HepG2 (cell line): ENCODE data around the gene BRAF. TPM values are rescaled to one million over a fixed set of nuclear protein-coding genes. Genes with fewer than 3 reads are reported as not detected.

Experiments used
- ATAC-seq: fragments of 200-7000 bp; cut with Tn5 transposase; 3 replicates; pipeline ENCODE4 v1.9.1; 2020; ENCODE audit warnings: mild to moderate bottlenecking, moderate library complexity
- BruUV-seq: library from RNA; stranded (reverse); fragments of 400-500 nt; replicated peaks from 2 replicates; lab custom pipeline; 2021; lab: Mats Ljungman, UMichigan
- CTCF ChIA-PET: fragments of 300-600 bp; formaldehyde crosslinking; extraction: SDS; loops from one replicate; lab custom pipeline; 2021; ENCODE audit warnings: low total read pairs, inconsistent platforms, low intra/inter-chr PET ratio; lab: Yijun Ruan, JAX
- POLR2A ChIA-PET: fragments of 350-600 bp; sonication (Branson Sonifier 250); formaldehyde crosslinking; loops from one replicate; lab custom pipeline; 2020; ENCODE audit warnings: antibody characterized with exemption, inconsistent platforms; lab: Yijun Ruan, JAX
- DNase-seq: peaks from one replicate; pipeline ENCODE4 v3.0.0-alpha.2; 2015; ENCODE audit warnings: low spot score
- FAIRE-seq: peaks from 3 replicates; lab custom pipeline; 2011; peaks lifted over from hg19 to GRCh38; lab: Jason Lieb, UNC
- H2AFZ ChIP-seq: one replicate; pipeline ENCODE4 v1.6.1; 2011; ENCODE audit warnings: low read length, inconsistent platforms
- H3K27ac ChIP-seq: fragments of 300-600 bp; 3 replicates; pipeline ENCODE4 v1.8.0; 2011; ENCODE audit warnings: mixed run types, mild to moderate bottlenecking, mixed read lengths, low read length, inconsistent platforms; ENCODE audit not compliant: insufficient read depth; ENCODE audit errors: extremely low read length
- H3K27me3 ChIP-seq, 2 experiments: fragments of 200-600 bp in 1 of 2; 2 replicates in 1 of 2; 3 replicates in 1 of 2; pipeline versions ENCODE4 v1.6.0 to v1.8.0; 2011; ENCODE audit warnings: low read length in 2 of 2, mild to moderate bottlenecking in 2 of 2, moderate library complexity in 2 of 2, inconsistent platforms in 1 of 2; ENCODE audit not compliant: insufficient read depth in 2 of 2, control insufficient read depth in 1 of 2
- H3K36me3 ChIP-seq, 2 experiments: fragments of 200-600 bp in 1 of 2; replicated peaks in 1 of 2; 2 replicates in 1 of 2; 3 replicates in 1 of 2; pipeline versions ENCODE4 v1.5.1 to v1.8.0; 2011; ENCODE audit warnings: low read length in 2 of 2, inconsistent platforms in 1 of 2; ENCODE audit not compliant: insufficient read depth in 2 of 2, control insufficient read depth in 1 of 2
- H3K4me1 ChIP-seq: 2 replicates; pipeline ENCODE4 v1.5.1; 2012; ENCODE audit warnings: low read length, inconsistent platforms; ENCODE audit not compliant: insufficient read depth
- H3K4me2 ChIP-seq: 2 replicates; pipeline ENCODE4 v1.6.0; 2011; ENCODE audit warnings: low read depth, low read length, inconsistent platforms
- H3K4me3 ChIP-seq, 3 experiments: fragments of 200-600 bp in 1 of 3; sonication (generic), shearing (Covaris generic) in 1 of 3; replicated peaks in 1 of 3; 2 replicates each; pipeline ENCODE4 v1.5.1; 2011 to 2016; ENCODE audit warnings: low read length in 3 of 3, inconsistent platforms in 2 of 3, low read depth in 2 of 3, mild to moderate bottlenecking in 2 of 3, control low read depth in 1 of 3, mixed read lengths in 1 of 3; ENCODE audit not compliant: insufficient read depth in 1 of 3
- H3K79me2 ChIP-seq: one replicate; pipeline ENCODE4 v1.6.1; 2011; ENCODE audit warnings: low read length, inconsistent platforms; ENCODE audit not compliant: insufficient read depth
- H3K9ac ChIP-seq: 2 replicates; pipeline ENCODE4 v1.6.0; 2011; ENCODE audit warnings: mild to moderate bottlenecking, low read depth, low read length, inconsistent platforms; ENCODE audit not compliant: insufficient read depth
- H3K9me3 ChIP-seq: 2 replicates; pipeline ENCODE4 v1.5.1; 2012; ENCODE audit warnings: mild to moderate bottlenecking, low read length
- H4K20me1 ChIP-seq: 2 replicates; pipeline ENCODE4 v1.6.0; 2011; ENCODE audit warnings: inconsistent platforms, mild to moderate bottlenecking, low read length, moderate library complexity; ENCODE audit not compliant: insufficient read depth
- CENPX ChIP-seq: sonication (generic); formaldehyde crosslinking; IDR thresholded peaks from 2 replicates; pipeline ENCODE4 v1.9.0; 2021; ENCODE audit warnings: mild to moderate bottlenecking, missing genetic modification reagents, moderate library complexity
- EED ChIP-seq: sonication (generic); formaldehyde crosslinking; IDR thresholded peaks from 2 replicates; pipeline ENCODE4 v1.5.0; 2020; ENCODE audit warnings: mild to moderate bottlenecking, missing genetic modification reagents
- EP300 ChIP-seq, 3 experiments: sonication (generic) in 1 of 3; formaldehyde crosslinking in 1 of 3; IDR thresholded peaks; 2 replicates each; pipeline versions ENCODE4 v1.5.1 to v1.6.1; 2011 to 2020; ENCODE audit warnings: low read depth in 2 of 3, low read length in 2 of 3, borderline replicate concordance in 1 of 3, improper control_type of control experiment in 1 of 3, mild to moderate bottlenecking in 1 of 3, missing genetic modification reagents in 1 of 3, moderate library complexity in 1 of 3
- FLYWCH1 ChIP-seq: sonication (generic); formaldehyde crosslinking; IDR thresholded peaks from 2 replicates; pipeline ENCODE4 v1.8.1; 2023; ENCODE audit warnings: mild to moderate bottlenecking, missing genetic modification reagents
- FOXO1 ChIP-seq: sonication (generic); formaldehyde crosslinking; IDR thresholded peaks from 2 replicates; pipeline ENCODE4 v1.4.0; 2020; ENCODE audit warnings: missing genetic modification reagents
- IRX3 ChIP-seq: sonication (generic); formaldehyde crosslinking; IDR thresholded peaks from 2 replicates; pipeline ENCODE4 v1.8.1; 2023; ENCODE audit warnings: mild to moderate bottlenecking, low read depth, missing genetic modification reagents, borderline replicate concordance
- KMT2B ChIP-seq: IDR thresholded peaks from 2 replicates; pipeline ENCODE4 v1.6.1; 2016; ENCODE audit warnings: missing genetic modification reagents, missing compliant biosample characterization
- MTF2 ChIP-seq: sonication (generic); formaldehyde crosslinking; IDR thresholded peaks from 2 replicates; pipeline ENCODE4 v1.5.0; 2020; ENCODE audit warnings: missing genetic modification reagents, borderline replicate concordance
- RBM39 ChIP-seq: fragments of 200-400 bp; formaldehyde crosslinking; IDR thresholded peaks from one replicate; pipeline ENCODE4 v1.6.1; 2018; ENCODE audit warnings: antibody characterized with exemption, mild to moderate bottlenecking, low read depth, low read length; ENCODE audit not compliant: poor library complexity, severe bottlenecking
- SCMH1 ChIP-seq: sonication (generic); formaldehyde crosslinking; IDR thresholded peaks from 2 replicates; pipeline ENCODE4 v1.9.0; 2021; ENCODE audit warnings: missing genetic modification reagents, mild to moderate bottlenecking, borderline replicate concordance
- SOX5 ChIP-seq: IDR thresholded peaks from 2 replicates; pipeline ENCODE4 v1.6.1; 2016; ENCODE audit warnings: borderline replicate concordance
- ZNF10 ChIP-seq: sonication (generic); formaldehyde crosslinking; IDR thresholded peaks from 2 replicates; pipeline ENCODE4 v1.4.0; 2020; ENCODE audit warnings: mild to moderate bottlenecking, low read depth, missing genetic modification reagents, borderline replicate concordance
- ZNF138 ChIP-seq: sonication (generic); formaldehyde crosslinking; IDR thresholded peaks from 2 replicates; pipeline ENCODE4 v1.5.0; 2020; ENCODE audit warnings: mild to moderate bottlenecking, low read depth, missing genetic modification reagents
- ZNF30 ChIP-seq: sonication (generic); formaldehyde crosslinking; IDR thresholded peaks from 2 replicates; pipeline ENCODE4 v1.5.0; 2020; ENCODE audit warnings: mild to moderate bottlenecking, missing genetic modification reagents
- ZNF430 ChIP-seq: sonication (generic); formaldehyde crosslinking; IDR thresholded peaks from 2 replicates; pipeline ENCODE4 v1.9.0; 2021; ENCODE audit warnings: mild to moderate bottlenecking, missing genetic modification reagents
- ZNF644 ChIP-seq: IDR thresholded peaks from 2 replicates; pipeline ENCODE4 v1.6.1; 2016; ENCODE audit warnings: low read depth
- WGBS: methylation state at CpG from one replicate; pipeline ENCODE4 v1.1.6; 2017; ENCODE audit warnings: low lambda C conversion rate; 5-methylcytosine and 5-hydroxymethylcytosine counted together
- in situ Hi-C: cut with HindIII; loops from 2 replicates; pipeline ENCODE4 v1.10.0; 2017; ENCODE audit warnings: low pct_unique_long_range_greater_than_20kb; ENCODE audit not compliant: extremely low pct_ligation_motif_present
- intact Hi-C: fragments of 100-400 bp; cut with micrococcal nuclease; formaldehyde crosslinking; loops from one replicate; pipeline ENCODE4 v1.10.0; 2022; ENCODE audit not compliant: unreplicated experiment
- polyA plus RNA-seq, 8 experiments: library from polyadenylated mRNA; depleted of rRNA in 3 of 8; stranded (reverse) in 7 of 8; unstranded in 1 of 8; fragments of >200 nt; fragmentation: Illumina TruSeq in 4 of 8; extraction: Trizol in 4 of 8; gene quantifications; 2 replicates each; pipeline versions ENCODE4 v1.2.1 to v1.2.3, GENCODE V29; 2011 to 2016; ENCODE audit warnings: low read depth in 4 of 8, missing spikeins in 1 of 8, mixed read lengths in 1 of 8; ENCODE audit not compliant: insufficient read depth in 1 of 8
- total RNA-seq, 5 experiments: library from RNA; depleted of rRNA; stranded (reverse); fragments of >200 nt; fragmentation: Illumina TruSeq; extraction: Trizol; gene quantifications; 2 replicates each; pipeline ENCODE4 v1.2.3, GENCODE V29; 2016; ENCODE audit warnings: low read depth in 1 of 5
- TF ChIP-seq, protein P1 (sequence below): sonication (generic); formaldehyde crosslinking; IDR thresholded peaks from 2 replicates; pipeline ENCODE4 v1.5.1; 2020; ENCODE audit warnings: mild to moderate bottlenecking, missing genetic modification reagents, moderate library complexity
- TF ChIP-seq, protein P2 (sequence below): IDR thresholded peaks from 2 replicates; pipeline ENCODE4 v1.6.1; 2016

The BRAF gene
- total and polyA plus RNA-seq, 2 of the 13 experiments (the other 11 are each of a cell fraction or from before 2014, with no cell fraction given) = 12.5 to 13.4 TPM

DNA sequence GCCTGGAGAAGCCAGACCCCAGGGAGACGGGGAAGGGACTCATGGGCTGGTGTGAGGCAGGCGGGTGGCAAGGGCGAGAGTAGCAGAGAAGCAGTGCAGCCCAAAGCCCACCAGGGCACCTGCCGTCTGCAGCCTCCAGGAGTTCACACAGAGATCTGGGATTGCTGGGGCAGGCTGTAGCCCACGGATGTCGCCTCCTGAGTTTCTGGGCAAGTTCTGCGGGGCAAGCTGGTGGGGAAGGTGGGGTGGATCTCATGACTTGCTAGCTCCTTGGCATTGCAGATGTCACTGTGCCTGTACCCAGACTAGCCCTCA is 246.0 kb downstream of the BRAF start (continued):
- TF ChIP-seq, protein P1, sequence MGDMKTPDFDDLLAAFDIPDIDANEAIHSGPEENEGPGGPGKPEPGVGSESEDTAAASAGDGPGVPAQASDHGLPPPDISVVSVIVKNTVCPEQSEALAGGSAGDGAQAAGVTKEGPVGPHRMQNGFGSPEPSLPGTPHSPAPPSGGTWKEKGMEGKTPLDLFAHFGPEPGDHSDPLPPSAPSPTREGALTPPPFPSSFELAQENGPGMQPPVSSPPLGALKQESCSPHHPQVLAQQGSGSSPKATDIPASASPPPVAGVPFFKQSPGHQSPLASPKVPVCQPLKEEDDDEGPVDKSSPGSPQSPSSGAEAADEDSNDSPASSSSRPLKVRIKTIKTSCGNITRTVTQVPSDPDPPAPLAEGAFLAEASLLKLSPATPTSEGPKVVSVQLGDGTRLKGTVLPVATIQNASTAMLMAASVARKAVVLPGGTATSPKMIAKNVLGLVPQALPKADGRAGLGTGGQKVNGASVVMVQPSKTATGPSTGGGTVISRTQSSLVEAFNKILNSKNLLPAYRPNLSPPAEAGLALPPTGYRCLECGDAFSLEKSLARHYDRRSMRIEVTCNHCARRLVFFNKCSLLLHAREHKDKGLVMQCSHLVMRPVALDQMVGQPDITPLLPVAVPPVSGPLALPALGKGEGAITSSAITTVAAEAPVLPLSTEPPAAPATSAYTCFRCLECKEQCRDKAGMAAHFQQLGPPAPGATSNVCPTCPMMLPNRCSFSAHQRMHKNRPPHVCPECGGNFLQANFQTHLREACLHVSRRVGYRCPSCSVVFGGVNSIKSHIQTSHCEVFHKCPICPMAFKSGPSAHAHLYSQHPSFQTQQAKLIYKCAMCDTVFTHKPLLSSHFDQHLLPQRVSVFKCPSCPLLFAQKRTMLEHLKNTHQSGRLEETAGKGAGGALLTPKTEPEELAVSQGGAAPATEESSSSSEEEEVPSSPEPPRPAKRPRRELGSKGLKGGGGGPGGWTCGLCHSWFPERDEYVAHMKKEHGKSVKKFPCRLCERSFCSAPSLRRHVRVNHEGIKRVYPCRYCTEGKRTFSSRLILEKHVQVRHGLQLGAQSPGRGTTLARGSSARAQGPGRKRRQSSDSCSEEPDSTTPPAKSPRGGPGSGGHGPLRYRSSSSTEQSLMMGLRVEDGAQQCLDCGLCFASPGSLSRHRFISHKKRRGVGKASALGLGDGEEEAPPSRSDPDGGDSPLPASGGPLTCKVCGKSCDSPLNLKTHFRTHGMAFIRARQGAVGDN (CRISPR knock-in tag) = no peak
- TF ChIP-seq ZNF644 (CRISPR knock-in tag) = no peak
- TF ChIP-seq IRX3 (CRISPR knock-in tag) = no peak
- no peak for TF ChIP-seq KMT2B
- TF ChIP-seq, all 625 proteins: peak for 0

DNA sequence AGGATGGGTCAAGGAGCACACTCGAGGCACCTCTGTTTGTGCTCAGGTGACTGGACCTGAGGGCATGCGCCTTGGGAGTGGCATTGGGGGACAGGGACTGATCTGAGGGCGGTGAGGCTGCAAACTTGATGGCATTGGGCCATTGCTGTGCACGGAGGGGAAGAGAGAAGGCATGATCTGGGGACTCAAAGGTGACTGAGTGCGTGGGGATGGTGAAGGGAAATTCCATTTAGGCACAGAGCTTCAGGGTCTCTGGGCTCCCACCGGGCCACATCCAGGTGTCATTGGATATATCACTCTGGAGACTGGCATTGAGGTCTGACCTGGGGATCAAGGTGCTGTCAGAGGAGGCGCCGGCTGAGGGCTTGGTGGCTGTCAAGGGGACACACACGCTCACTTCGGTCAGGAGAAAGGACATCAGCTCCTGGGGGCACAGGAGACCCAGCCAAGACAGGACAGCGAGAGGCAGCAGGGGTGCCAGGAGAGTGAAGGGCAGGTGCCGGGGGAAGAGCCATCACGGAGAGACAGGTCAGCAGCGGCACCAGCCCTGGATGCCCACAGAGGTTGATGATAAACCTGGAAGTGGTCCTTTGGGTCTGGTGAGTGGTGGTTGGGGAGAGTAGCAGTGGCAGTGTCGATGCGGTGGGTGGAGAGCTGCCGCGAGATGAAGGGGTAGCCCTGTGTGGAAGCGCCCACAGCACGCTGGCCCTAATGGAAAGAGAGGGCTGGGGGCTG is 246.5 kb downstream of the BRAF start:
- Histone ChIP-seq H3K27ac (no peak overlapping the region), H3K9ac (no peak overlapping the region), H2AFZ (no peak overlapping the region), H3K79me2 (no peaks in the 10 kb centered on the region), H3K4me3 (no peak overlapping the region), H4K20me1 (no peaks in the 10 kb centered on the region), H3K27me3 (no peaks in the 10 kb centered on the region), H3K4me2 (no peak overlapping the region), H3K36me3 (peaks cover 1 to 10% of the 10 kb centered on the region in 2 experiments; a peak in 2 of 5 replicates), H3K9me3 (no peaks in the 10 kb centered on the region), H3K4me1 (peaks cover 6% of the 10 kb centered on the region)
- ATAC-seq (no peak), FAIRE-seq (no peak), DNase-seq (no peak)
- no TSS peak for BruUV-seq
- WGBS = 94% methylated on average over 20 of the region's 20 CpGs
- ChIA-PET POLR2A (no interaction called here), CTCF (no interaction called here)
- in situ Hi-C loops (loop anchor here (25.0 kb wide), 1 partner anchor 334 kb away; the partner anchor contains the start of gene MRPS33), intact Hi-C loops (no loop called here)
- TF ChIP-seq EP300 (IDR thresholded peaks at IDR 0.05; ENCODE audit: low read depth in 2 of 2, low read length in 2 of 2) = no peak
- TF ChIP-seq EP300 (CRISPR knock-in tag; IDR thresholded peaks at IDR 0.05; ENCODE audit: borderline replicate concordance) = no peak
- TF ChIP-seq, protein P2, sequence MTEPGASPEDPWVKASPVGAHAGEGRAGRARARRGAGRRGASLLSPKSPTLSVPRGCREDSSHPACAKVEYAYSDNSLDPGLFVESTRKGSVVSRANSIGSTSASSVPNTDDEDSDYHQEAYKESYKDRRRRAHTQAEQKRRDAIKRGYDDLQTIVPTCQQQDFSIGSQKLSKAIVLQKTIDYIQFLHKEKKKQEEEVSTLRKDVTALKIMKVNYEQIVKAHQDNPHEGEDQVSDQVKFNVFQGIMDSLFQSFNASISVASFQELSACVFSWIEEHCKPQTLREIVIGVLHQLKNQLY (CRISPR knock-in tag) = no peak
- TF ChIP-seq ZNF430 (CRISPR knock-in tag) = no peak
- no peak for TF ChIP-seq MTF2 (CRISPR knock-in tag)
- no peak for TF ChIP-seq ZNF30 (CRISPR knock-in tag)
- TF ChIP-seq ZNF138 (CRISPR knock-in tag) = no peak
- no peak for TF ChIP-seq CENPX (CRISPR knock-in tag)
- no peak for TF ChIP-seq SCMH1 (CRISPR knock-in tag)
- no peak for TF ChIP-seq EED (CRISPR knock-in tag)
- no peak for TF ChIP-seq FOXO1 (CRISPR knock-in tag)
- TF ChIP-seq FLYWCH1 (CRISPR knock-in tag) = no peak
- TF ChIP-seq SOX5 (CRISPR knock-in tag) = no peak
- no peak for TF ChIP-seq RBM39
- no peak for TF ChIP-seq ZNF10 (CRISPR knock-in tag)
